ENCODE data around the gene ZNF384. TPM values are rescaled to one million over a fixed set of nuclear protein-coding genes. Genes with fewer than 3 reads are reported as not detected.
"Not testable (repeated sequence)": the region's sequence is repeated elsewhere in the genome, so short reads cannot be mapped to it uniquely, and the experiment has no call there.

The ZNF384 gene
- polyA plus RNA-seq (2014; cell fraction: cytosol; rRNA removed), result 53.1 and 59.3 TPM in 2 replicates
- polyA plus RNA-seq (2014; cell fraction: nucleus; rRNA removed), result 127 and 189 TPM in 2 replicates

- peak; percentile 100 for DNase-seq (ENCODE audit: low spot score)
These were observed at the start of gene ZNF384 for GRCh38 chr12:6688999-6689882. Gene ZNF384, minus strand, starts transcription at chr12:6689375. Its CDS starts 9,855 bp downstream, at chr12:6679520.

GRCh38 chr12:6736754-6737153, 47.6 kb upstream of the ZNF384 start:
- no peak for DNase-seq (ENCODE audit: low spot score)

GRCh38 chr12:6735448-6736191, 46.4 kb upstream of the ZNF384 start:
- DNase-seq (ENCODE audit: low spot score), result peak; percentile 68

GRCh38 chr12:6734506-6735387, 45.6 kb upstream of the ZNF384 start:
- no peak for DNase-seq (ENCODE audit: low spot score)

GRCh38 chr12:6730169-6730568, 41.0 kb upstream of the ZNF384 start:
- no peak for DNase-seq (ENCODE audit: low spot score)

- no peak for DNase-seq (ENCODE audit: low spot score)
These were observed 40.0 kb upstream of the ZNF384 start for GRCh38 chr12:6729186-6729585.

GRCh38 chr12:6725350-6725749, 36.2 kb upstream of the ZNF384 start:
- DNase-seq (ENCODE audit: low spot score), result no peak

- peak; percentile 65 for DNase-seq (ENCODE audit: low spot score)
These were observed 35.2 kb upstream of the ZNF384 start for GRCh38 chr12:6724409-6724797.

GRCh38 chr12:6723607-6724408, 34.6 kb upstream of the ZNF384 start, which contains the start of gene COPS7A:
Gene COPS7A, plus strand, starts transcription at chr12:6724046. Its CDS starts 611 bp downstream, at chr12:6724657.
- DNase-seq (ENCODE audit: low spot score), result peak; percentile 100

- no peak for DNase-seq (ENCODE audit: low spot score)
These were observed 33.7 kb upstream of the ZNF384 start for GRCh38 chr12:6722863-6723262.

- DNase-seq (ENCODE audit: low spot score), result no peak
These were observed 27.8 kb upstream of the ZNF384 start for GRCh38 chr12:6716874-6717437.

- DNase-seq (ENCODE audit: low spot score), result not testable (repeated sequence)
These were observed 27.1 kb upstream of the ZNF384 start for GRCh38 chr12:6716031-6716873.

- no peak for DNase-seq (ENCODE audit: low spot score)
These were observed 19.8 kb upstream of the ZNF384 start for GRCh38 chr12:6708960-6709394.

GRCh38 chr12:6708351-6708750, 19.2 kb upstream of the ZNF384 start:
- not testable (repeated sequence) for DNase-seq (ENCODE audit: low spot score)

- peak; percentile 84 for DNase-seq (ENCODE audit: low spot score)
These were observed 14.5 kb upstream of the ZNF384 start for GRCh38 chr12:6703631-6704030.

- DNase-seq (ENCODE audit: low spot score), result no peak
These were observed 12.0 kb upstream of the ZNF384 start for GRCh38 chr12:6701078-6701768.

GRCh38 chr12:6700646-6701051, 11.5 kb upstream of the ZNF384 start, which contains the start of gene PIANP:
Gene PIANP, minus strand, starts transcription at chr12:6700815. Its CDS starts 2,754 bp downstream, at chr12:6698061.
- peak; percentile 70 for DNase-seq (ENCODE audit: low spot score)

- peak; percentile 38 for DNase-seq (ENCODE audit: low spot score)
These were observed 10.9 kb upstream of the ZNF384 start for GRCh38 chr12:6699989-6700645.
